OCI-LY7 (cell line): Measurements from ENCODE around the gene HMSD. TPM values are rescaled to one million over a fixed set of nuclear protein-coding genes. Genes with fewer than 3 reads are reported as not detected.

Experiments
- BruUV-seq: library from RNA; stranded (reverse); fragments of 400-500 nt; replicated peaks from 2 replicates; lab custom pipeline; 2021; lab: Mats Ljungman, UMichigan
- CTCF ChIA-PET: fragments of 300-600 bp; sonication (Branson Sonifier 250); formaldehyde crosslinking; loops from one replicate; lab custom pipeline; 2022; ENCODE audit warnings: antibody characterized with exemption; ENCODE audit not compliant: unreplicated experiment; lab: Charles Lee
- POLR2A ChIA-PET: fragments of 300-600 bp; sonication (Branson Sonifier 250); formaldehyde crosslinking; loops from one replicate; lab custom pipeline; 2022; ENCODE audit warnings: antibody characterized with exemption; lab: Charles Lee
- DNase-seq: peaks from one replicate; pipeline ENCODE4 v3.0.0-alpha.2; 2015; ENCODE audit warnings: low spot score
- H2AFZ ChIP-seq: fragments of 200-600 bp; sonication (generic), shearing (Covaris generic); 2 replicates; pipeline ENCODE4 v1.6.1; 2014; ENCODE audit warnings: mild to moderate bottlenecking, antibody characterized with exemption, low read length, moderate library complexity
- H3K27ac ChIP-seq: fragments of 200-600 bp; sonication (generic); 2 replicates; pipeline ENCODE4 v1.5.1; 2014; ENCODE audit warnings: mixed run types, low read depth, mild to moderate bottlenecking, moderate library complexity, low read length, inconsistent platforms; ENCODE audit not compliant: poor library complexity, severe bottlenecking
- H3K36me3 ChIP-seq: fragments of 200-600 bp; sonication (generic); 2 replicates; pipeline ENCODE4 v1.6.1; 2014; ENCODE audit warnings: mild to moderate bottlenecking, antibody characterized with exemption, low read length, moderate library complexity, mixed read lengths; ENCODE audit not compliant: insufficient read depth
- H3K4me1 ChIP-seq: fragments of 200-600 bp; sonication (generic); 2 replicates; pipeline ENCODE4 v1.5.1; 2014; ENCODE audit warnings: mild to moderate bottlenecking, low read length; ENCODE audit not compliant: insufficient read depth, poor library complexity, severe bottlenecking
- H3K4me2 ChIP-seq: fragments of 200-600 bp; sonication (generic); 2 replicates; pipeline ENCODE4 v1.6.1; 2014; ENCODE audit warnings: mild to moderate bottlenecking, low read length
- H3K4me3 ChIP-seq: fragments of 200-600 bp; sonication (generic); 2 replicates; pipeline ENCODE4 v1.5.1; 2014; ENCODE audit warnings: mild to moderate bottlenecking, low read depth, low read length; ENCODE audit not compliant: poor library complexity, severe bottlenecking
- H3K79me2 ChIP-seq: fragments of 200-600 bp; sonication (generic); 2 replicates; pipeline ENCODE4 v1.6.1; 2016; ENCODE audit warnings: low read depth, mild to moderate bottlenecking, low read length, moderate library complexity, mixed read lengths; ENCODE audit not compliant: insufficient read depth
- H3K9me2 ChIP-seq: fragments of 200-600 bp; sonication (generic); 2 replicates; pipeline ENCODE4 v1.6.1; 2016; ENCODE audit warnings: mild to moderate bottlenecking, low read length, mixed read lengths; ENCODE audit not compliant: insufficient read depth
- H3K9me3 ChIP-seq: fragments of 200-600 bp; sonication (generic); 2 replicates; pipeline ENCODE4 v1.6.1; 2014; ENCODE audit warnings: mild to moderate bottlenecking, mixed run types, low read length, mixed read lengths
- H4K20me1 ChIP-seq: fragments of 200-600 bp; sonication (generic); 2 replicates; pipeline ENCODE4 v1.6.1; 2014; ENCODE audit warnings: mild to moderate bottlenecking, antibody characterized with exemption, low read length, moderate library complexity, mixed read lengths; ENCODE audit not compliant: insufficient read depth
- EZH2phosphoT487 ChIP-seq: fragments of 200-600 bp; sonication (generic); IDR thresholded peaks from 2 replicates; pipeline ENCODE4 v1.6.1; 2018; ENCODE audit warnings: low read depth, borderline replicate concordance, mild to moderate bottlenecking, mixed run types, antibody characterized with exemption, low read length, moderate library complexity, mixed read lengths
- intact Hi-C: fragments of 100-400 bp; cut with micrococcal nuclease; formaldehyde crosslinking; loops from one replicate; pipeline ENCODE4 v1.10.0; 2022; ENCODE audit not compliant: unreplicated experiment
- total RNA-seq, 2 experiments: library from RNA; depleted of rRNA in 1 of 2; stranded (reverse); fragments of >200 nt in 1 of 2; shearing (Covaris generic) in 1 of 2; gene quantifications; 2 replicates each; pipeline ENCODE4 v1.2.3, GENCODE V29; 2014 to 2022
- TF ChIP-seq, protein P1 (sequence below): fragments of 200-600 bp; sonication (generic); conservative IDR thresholded peaks from 2 replicates; pipeline ENCODE4 v1.5.1; 2014; ENCODE audit warnings: mild to moderate bottlenecking, antibody characterized with exemption, low read length, moderate library complexity, mixed read lengths

HMSD gene
- total RNA-seq, 2 experiments from 2014 or later = not detected

DNA sequence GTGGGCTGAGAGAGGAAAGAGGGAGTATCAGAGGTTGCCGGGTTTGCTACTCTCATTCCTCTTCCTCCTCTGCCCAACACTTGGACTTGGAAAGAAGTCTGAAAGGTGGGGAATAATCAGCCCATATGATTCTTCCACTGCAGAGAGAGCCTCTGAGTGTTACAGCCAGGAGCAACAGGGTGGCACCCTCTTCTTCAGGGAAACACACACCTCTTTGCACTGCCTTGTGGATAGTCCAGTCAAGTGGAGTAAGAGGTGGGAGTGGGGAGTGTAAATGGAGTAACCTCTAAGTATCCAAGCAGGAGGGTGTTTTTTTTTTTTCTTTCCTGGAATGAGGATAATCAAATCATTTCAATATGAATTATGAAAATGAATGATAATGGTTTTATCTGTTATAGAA is 11.8 kb downstream of the HMSD start:
- Histone ChIP-seq H3K9me3 (no peaks in the 10 kb centered on the region), H4K20me1 (no peaks in the 10 kb centered on the region), H3K27ac (no peak overlapping the region), H3K4me2 (no peak overlapping the region), H3K9me2 (no peaks in the 10 kb centered on the region), H3K79me2 (no peaks in the 10 kb centered on the region), H3K36me3 (no peaks in the 10 kb centered on the region), H3K4me3 (no peak overlapping the region), H3K4me1 (no peaks in the 10 kb centered on the region), H2AFZ (no peak overlapping the region)
- no peak for TF ChIP-seq EZH2phosphoT487
- TF ChIP-seq, protein P1, sequence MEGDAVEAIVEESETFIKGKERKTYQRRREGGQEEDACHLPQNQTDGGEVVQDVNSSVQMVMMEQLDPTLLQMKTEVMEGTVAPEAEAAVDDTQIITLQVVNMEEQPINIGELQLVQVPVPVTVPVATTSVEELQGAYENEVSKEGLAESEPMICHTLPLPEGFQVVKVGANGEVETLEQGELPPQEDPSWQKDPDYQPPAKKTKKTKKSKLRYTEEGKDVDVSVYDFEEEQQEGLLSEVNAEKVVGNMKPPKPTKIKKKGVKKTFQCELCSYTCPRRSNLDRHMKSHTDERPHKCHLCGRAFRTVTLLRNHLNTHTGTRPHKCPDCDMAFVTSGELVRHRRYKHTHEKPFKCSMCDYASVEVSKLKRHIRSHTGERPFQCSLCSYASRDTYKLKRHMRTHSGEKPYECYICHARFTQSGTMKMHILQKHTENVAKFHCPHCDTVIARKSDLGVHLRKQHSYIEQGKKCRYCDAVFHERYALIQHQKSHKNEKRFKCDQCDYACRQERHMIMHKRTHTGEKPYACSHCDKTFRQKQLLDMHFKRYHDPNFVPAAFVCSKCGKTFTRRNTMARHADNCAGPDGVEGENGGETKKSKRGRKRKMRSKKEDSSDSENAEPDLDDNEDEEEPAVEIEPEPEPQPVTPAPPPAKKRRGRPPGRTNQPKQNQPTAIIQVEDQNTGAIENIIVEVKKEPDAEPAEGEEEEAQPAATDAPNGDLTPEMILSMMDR = no peak
- DNase-seq = no peak
- ChIA-PET CTCF (no interaction called here), POLR2A (no interaction called here)
- BruUV-seq = no TSS peak
- intact Hi-C loops = no loop called here

DNA sequence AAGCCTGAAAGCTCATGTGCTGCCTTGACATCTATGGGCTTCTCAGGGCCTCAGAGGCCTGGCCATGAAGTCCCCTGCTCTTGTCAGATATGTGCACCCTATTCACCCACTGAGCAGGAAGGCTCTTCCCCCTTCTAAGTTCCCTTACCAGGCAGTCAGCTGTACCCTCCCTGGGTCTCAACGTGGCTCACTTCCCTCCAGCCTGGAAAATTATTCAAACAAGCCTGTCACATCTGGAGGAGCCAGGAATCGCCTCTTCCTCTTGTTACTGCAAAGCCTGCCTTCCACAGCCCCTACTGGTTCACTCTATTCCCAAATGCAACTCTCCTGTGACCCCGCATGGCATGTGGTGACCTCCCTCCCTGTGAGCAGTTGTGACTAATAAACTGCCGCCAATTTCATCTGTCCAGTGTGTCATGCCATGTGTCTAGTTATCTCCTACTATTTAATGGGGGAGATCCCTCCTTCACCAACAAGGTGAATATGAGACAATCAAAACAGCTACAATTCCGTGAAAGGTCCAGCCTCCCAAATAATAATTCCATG is 12.4 kb downstream of the HMSD start:
- Histone ChIP-seq H3K9me2 (no peaks in the 10 kb centered on the region), H3K27ac (no peak overlapping the region), H3K4me1 (no peaks in the 10 kb centered on the region), H3K4me2 (no peak overlapping the region), H2AFZ (no peak overlapping the region), H3K9me3 (no peaks in the 10 kb centered on the region), H3K4me3 (no peak overlapping the region), H3K36me3 (no peaks in the 10 kb centered on the region), H3K79me2 (no peaks in the 10 kb centered on the region), H4K20me1 (no peaks in the 10 kb centered on the region)
- intact Hi-C loops = no loop called here
- ChIA-PET POLR2A (interaction anchor here (0.5 kb wide), 1 partner anchor 197 kb away, joined by 3 read pairs; no protein-coding TSS in a partner anchor), CTCF (no interaction called here)
- DNase-seq = no peak
- BruUV-seq = no TSS peak
- TF ChIP-seq, protein P1 = no peak
- TF ChIP-seq EZH2phosphoT487 = no peak

DNA sequence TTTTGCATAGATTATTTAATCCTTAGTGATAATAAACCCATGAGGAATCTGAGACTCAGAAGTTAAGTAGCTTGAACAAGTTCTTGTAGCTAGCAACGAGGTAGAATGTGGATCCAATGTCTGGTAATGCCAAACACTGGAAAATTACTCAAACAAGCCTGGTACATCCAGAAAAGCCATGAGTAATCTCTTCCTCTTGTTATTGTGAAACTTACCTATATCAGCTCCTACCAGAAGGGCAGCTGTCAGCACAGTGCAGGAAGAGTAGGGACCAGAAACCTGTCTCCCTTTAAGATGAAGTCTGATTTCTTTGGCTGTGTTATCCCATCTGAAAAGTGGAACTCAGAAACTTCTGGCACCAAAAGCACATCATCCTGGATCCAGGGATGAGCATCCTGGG is 13.0 kb downstream of the HMSD start:
- Histone ChIP-seq H3K9me3 (no peaks in the 10 kb centered on the region), H3K4me1 (no peaks in the 10 kb centered on the region), H4K20me1 (no peaks in the 10 kb centered on the region), H2AFZ (no peak overlapping the region), H3K36me3 (no peaks in the 10 kb centered on the region), H3K79me2 (no peaks in the 10 kb centered on the region), H3K4me2 (no peak overlapping the region), H3K27ac (no peak overlapping the region), H3K9me2 (no peaks in the 10 kb centered on the region), H3K4me3 (no peak overlapping the region)
- ChIA-PET POLR2A (no interaction called here), CTCF (no interaction called here)
- no TSS peak for BruUV-seq
- no peak for TF ChIP-seq EZH2phosphoT487
- TF ChIP-seq, protein P1 = no peak
- intact Hi-C loops = no loop called here
- DNase-seq = no peak
